Nephron (organoid): ENCODE measurements around the gene NWD2.

ENCODE experiments used
- H3K27ac Mint-ChIP-seq, 3 experiments: 2 replicates each; pipeline ENCODE4 v1.8.0; 2020; ENCODE audit warnings: mixed read lengths in 3 of 3, mild to moderate bottlenecking in 2 of 3, moderate library complexity in 1 of 3
- H3K27me3 Mint-ChIP-seq: 2 replicates; pipeline ENCODE4 v1.8.0; 2021; ENCODE audit warnings: low read depth, mild to moderate bottlenecking, moderate library complexity, mixed read lengths
- H3K36me3 Mint-ChIP-seq: 2 replicates; pipeline ENCODE4 v1.8.0; 2020; ENCODE audit warnings: low read depth, mixed read lengths
- H3K4me1 Mint-ChIP-seq: 2 replicates; pipeline ENCODE4 v1.8.0; 2020; ENCODE audit warnings: mixed read lengths
- H3K4me3 Mint-ChIP-seq, 3 experiments: 2 replicates each; pipeline ENCODE4 v1.8.0; 2020; ENCODE audit warnings: mild to moderate bottlenecking in 3 of 3, mixed read lengths in 3 of 3, moderate library complexity in 2 of 3
- H3K9me3 Mint-ChIP-seq: 2 replicates; pipeline ENCODE4 v1.8.0; 2020; ENCODE audit warnings: mixed read lengths
- CTCF ChIP-seq, 3 experiments: fragments of 200-600 bp; sonication (generic); IDR thresholded peaks; one replicate each; pipeline ENCODE4 v1.5.0; 2021; ENCODE audit warnings: antibody characterized with exemption in 3 of 3; ENCODE audit not compliant: unreplicated experiment in 3 of 3

Gene NWD2

GRCh38 chr4:37236165-37236564 lies 8.4 kb upstream of the NWD2 start:
- Mint-ChIP-seq H3K9me3 (no peaks in the 10 kb centered on the region), H3K27me3 (peaks cover 64% of the 10 kb centered on the region)

GRCh38 chr4:37241647-37242046 lies 2.9 kb upstream of the NWD2 start:
- no peak for TF ChIP-seq CTCF (IDR thresholded peaks at IDR 0.05; ENCODE audit: unreplicated experiment in 3 of 3)
- Mint-ChIP-seq H3K27ac (no peak overlapping the region), H3K9me3 (no peaks in the 10 kb centered on the region), H3K27me3 (peaks cover 87% of the 10 kb centered on the region), H3K36me3 (no peaks in the 10 kb centered on the region), H3K4me1 (no peaks in the 10 kb centered on the region), H3K4me3 (no peak overlapping the region)

More at GRCh38 chr4:37236165-37236564, 8.4 kb upstream of the NWD2 start:
- H3K4me1 Mint-ChIP-seq = no peaks in the 10 kb centered on the region
- TF ChIP-seq CTCF (IDR thresholded peaks at IDR 0.05; ENCODE audit: unreplicated experiment in 3 of 3) = no peak
- H3K36me3 Mint-ChIP-seq = no peaks in the 10 kb centered on the region
- H3K4me3 Mint-ChIP-seq = no peak overlapping the region
- no peak overlapping the region for H3K27ac Mint-ChIP-seq

- peak in 1 of 3 experiments; percentile 22 for TF ChIP-seq CTCF (IDR thresholded peaks at IDR 0.05; ENCODE audit: unreplicated experiment in 3 of 3)
- Mint-ChIP-seq H3K4me3 (peak overlapping the region; percentile 17 to 61 (median 21)), H3K36me3 (no peaks in the 10 kb centered on the region), H3K27me3 (peaks cover 91% of the 10 kb centered on the region), H3K4me1 (no peaks in the 10 kb centered on the region), H3K9me3 (no peaks in the 10 kb centered on the region), H3K27ac (no peak overlapping the region)
Observed at GRCh38 chr4:37243051-37243450, 1.5 kb upstream of the NWD2 start.

- peak overlapping the region; percentile 27 to 77 (median 68) for H3K4me3 Mint-ChIP-seq
- H3K27me3 Mint-ChIP-seq = peaks cover 98% of the 10 kb centered on the region
- H3K27ac Mint-ChIP-seq = no peak overlapping the region
Observed at GRCh38 chr4:37243722-37244582, 591 bp upstream of the NWD2 start.

GRCh38 chr4:37245391-37245954 lies 930 bp downstream of the NWD2 start:
- Mint-ChIP-seq H3K9me3 (no peaks in the 10 kb centered on the region), H3K27ac (no peak overlapping the region), H3K36me3 (no peaks in the 10 kb centered on the region), H3K4me1 (no peaks in the 10 kb centered on the region), H3K27me3 (peaks cover 96% of the 10 kb centered on the region), H3K4me3 (peak overlapping the region; percentile 72 to 77 (median 73))
- no peak for TF ChIP-seq CTCF (IDR thresholded peaks at IDR 0.05; ENCODE audit: unreplicated experiment in 3 of 3)

More at GRCh38 chr4:37243722-37244582, 591 bp upstream of the NWD2 start:
- H3K9me3 Mint-ChIP-seq = no peaks in the 10 kb centered on the region
- H3K36me3 Mint-ChIP-seq = no peaks in the 10 kb centered on the region
- no peaks in the 10 kb centered on the region for H3K4me1 Mint-ChIP-seq
- no peak for TF ChIP-seq CTCF (IDR thresholded peaks at IDR 0.05; ENCODE audit: unreplicated experiment in 3 of 3)
